HCT116 (cell line): Measurements from ENCODE around the gene DOCK1. TPM values are rescaled to one million over a fixed set of nuclear protein-coding genes. Genes with fewer than 3 reads are reported as not detected.

Experiments
- ATAC-seq: fragments of 200-7000 bp; cut with Tn5 transposase; 2 replicates; pipeline ENCODE4 v1.9.1; 2020; ENCODE audit warnings: mild to moderate bottlenecking, moderate library complexity
- BruUV-seq: library from RNA; stranded (reverse); fragments of 400-500 nt; replicated peaks from 2 replicates; lab custom pipeline; 2021; lab: Mats Ljungman, UMichigan
- CTCF ChIA-PET: fragments of 300-600 bp; sonication (Branson Sonifier 250); formaldehyde crosslinking; loops from one replicate; lab custom pipeline; 2021; ENCODE audit warnings: antibody characterized with exemption; lab: Charles Lee
- POLR2A ChIA-PET: fragments of 300-600, 350-600 bp; sonication (Branson Sonifier 250); formaldehyde crosslinking; loops from one replicate; lab custom pipeline; 2021; ENCODE audit warnings: antibody characterized with exemption; lab: Charles Lee
- RAD21 ChIA-PET, 2 experiments: fragments of 300-600 bp; sonication (Branson Sonifier 250); formaldehyde crosslinking; loops; one replicate each; lab custom pipeline; 2023; ENCODE audit warnings: low total read pairs in 2 of 2; ENCODE audit not compliant: uncharacterized antibody in 2 of 2, unreplicated experiment in 2 of 2, low non-redundant PET in 1 of 2; lab: Charles Lee
- DNase-seq: peaks from one replicate; pipeline ENCODE4 v3.0.0-alpha.2; 2010; ENCODE audit warnings: low read depth, low spot score
- H2AFZ ChIP-seq: fragments of 200-600 bp; shearing (Covaris generic), sonication (generic); 2 replicates; pipeline ENCODE4 v1.6.1; 2017; ENCODE audit warnings: low read depth, mixed run types, mixed read lengths, antibody characterized with exemption, low read length; ENCODE audit not compliant: poor library complexity, severe bottlenecking
- H3K27ac ChIP-seq: 2 replicates; pipeline ENCODE4 v1.5.1; 2012; ENCODE audit warnings: low read depth, low read length
- H3K27me3 ChIP-seq: fragments of 200-600 bp; sonication (generic); 2 replicates; pipeline ENCODE4 v1.6.1; 2016; ENCODE audit warnings: mixed run types, low read length, mixed read lengths; ENCODE audit not compliant: insufficient read depth
- H3K36me3 ChIP-seq, 2 experiments: fragments of 200-500 bp in 1 of 2; fragments of 200-600 bp in 1 of 2; sonication (Bioruptor generic) in 1 of 2; sonication (generic) in 1 of 2; 2 replicates each; pipeline versions ENCODE4 v1.5.1 to v1.6.1; 2014 to 2016; ENCODE audit warnings: low read length in 2 of 2, inconsistent platforms in 1 of 2, mixed read lengths in 1 of 2, mixed run types in 1 of 2; ENCODE audit not compliant: insufficient read depth in 2 of 2, control insufficient read depth in 1 of 2
- H3K4me1 ChIP-seq, 2 experiments: fragments of 200-600 bp in 1 of 2; sonication (generic) in 1 of 2; 2 replicates each; pipeline versions ENCODE4 v1.5.1 to v1.6.1; 2012 to 2017; ENCODE audit warnings: low read length in 2 of 2, inconsistent platforms in 1 of 2, mild to moderate bottlenecking in 1 of 2, mixed read lengths in 1 of 2, mixed run types in 1 of 2, moderate library complexity in 1 of 2; ENCODE audit not compliant: insufficient read depth in 2 of 2, control insufficient read depth in 1 of 2
- H3K4me2 ChIP-seq: fragments of 200-600 bp; sonication (generic); 2 replicates; pipeline ENCODE4 v1.6.1; 2017; ENCODE audit warnings: mixed run types, low read length, mixed read lengths
- H3K4me3 ChIP-seq, 2 experiments: fragments of 200-600 bp in 1 of 2; sonication (generic) in 1 of 2; replicated peaks in 1 of 2; 2 replicates each; pipeline ENCODE4 v1.5.1; 2011 to 2016; ENCODE audit warnings: low read length in 2 of 2, control low read depth in 1 of 2, low read depth in 1 of 2, mild to moderate bottlenecking in 1 of 2, mixed read lengths in 1 of 2, mixed run types in 1 of 2
- H3K79me2 ChIP-seq: fragments of 200-600 bp; sonication (generic); 2 replicates; pipeline ENCODE4 v1.6.1; 2017; ENCODE audit warnings: mild to moderate bottlenecking, mixed run types, low read length, moderate library complexity, mixed read lengths; ENCODE audit not compliant: insufficient read depth
- H3K9ac ChIP-seq: fragments of 200-600 bp; sonication (generic); 2 replicates; pipeline ENCODE4 v1.6.1; 2016; ENCODE audit warnings: low read length, mixed read lengths
- H3K9me2 ChIP-seq: fragments of 200-600 bp; sonication (generic), shearing (Covaris generic); 2 replicates; pipeline ENCODE4 v1.6.1; 2017; ENCODE audit warnings: mixed run types, mild to moderate bottlenecking, moderate library complexity; ENCODE audit not compliant: insufficient read depth
- H3K9me3 ChIP-seq, 2 experiments: fragments of 200-500 bp in 1 of 2; fragments of 200-600 bp in 1 of 2; sonication (Bioruptor generic) in 1 of 2; sonication (generic) in 1 of 2; 2 replicates each; pipeline ENCODE4 v1.6.1; 2014 to 2017; ENCODE audit warnings: low read length in 2 of 2, mixed read lengths in 2 of 2, inconsistent platforms in 1 of 2, low read depth in 1 of 2, mild to moderate bottlenecking in 1 of 2, mixed run types in 1 of 2, moderate library complexity in 1 of 2; ENCODE audit not compliant: control insufficient read depth in 1 of 2, insufficient read depth in 1 of 2
- H4K20me1 ChIP-seq: fragments of 200-600 bp; sonication (generic), shearing (Covaris generic); 2 replicates; pipeline ENCODE4 v1.6.1; 2017; ENCODE audit warnings: mixed run types, mild to moderate bottlenecking, moderate library complexity; ENCODE audit not compliant: insufficient read depth
- CBX3 ChIP-seq: IDR thresholded peaks from 2 replicates; pipeline ENCODE4 v1.6.1; 2012; ENCODE audit warnings: low read depth
- CEBPB ChIP-seq: IDR thresholded peaks from 2 replicates; pipeline ENCODE4 v1.6.1; 2012; ENCODE audit warnings: low read depth
- CTCF ChIP-seq, 3 experiments: fragments of 200-600 bp in 1 of 3; sonication (generic) in 1 of 3; IDR thresholded peaks in 2 of 3; conservative IDR thresholded peaks in 1 of 3; 2 replicates each; pipeline ENCODE4 v1.5.1; 2012 to 2017; ENCODE audit warnings: low read depth in 2 of 3, low read length in 2 of 3, antibody characterized with exemption in 1 of 3, borderline replicate concordance in 1 of 3, control low read depth in 1 of 3, mild to moderate bottlenecking in 1 of 3, mixed read lengths in 1 of 3, mixed run types in 1 of 3, moderate library complexity in 1 of 3; ENCODE audit not compliant: insufficient read depth in 1 of 3
- EGR1 ChIP-seq: IDR thresholded peaks from 2 replicates; pipeline ENCODE4 v1.6.1; 2012; ENCODE audit warnings: low read depth
- ELF1 ChIP-seq: IDR thresholded peaks from 2 replicates; pipeline ENCODE4 v1.6.1; 2012; ENCODE audit warnings: low read depth, borderline replicate concordance
- EZH2 ChIP-seq: fragments of 200-600 bp; sonication (generic); IDR thresholded peaks from 2 replicates; pipeline ENCODE4 v1.6.1; 2017; ENCODE audit warnings: antibody characterized with exemption, mixed run types
- EZH2phosphoT487 ChIP-seq: fragments of 200-600 bp; IDR thresholded peaks from 2 replicates; pipeline ENCODE4 v1.6.1; 2018; ENCODE audit warnings: antibody characterized with exemption, borderline replicate concordance
- FOSL1 ChIP-seq: IDR thresholded peaks from 2 replicates; pipeline ENCODE4 v1.6.1; 2012; ENCODE audit warnings: low read depth
- MAX ChIP-seq: IDR thresholded peaks from 2 replicates; pipeline ENCODE4 v1.6.1; 2012
- POLR2A ChIP-seq: IDR thresholded peaks from 2 replicates; pipeline ENCODE4 v1.7.0; 2011; ENCODE audit warnings: borderline replicate concordance; ENCODE audit not compliant: insufficient read depth, insufficient read length; ENCODE audit errors: extremely low read depth
- POLR2AphosphoS5 ChIP-seq: IDR thresholded peaks from 2 replicates; pipeline ENCODE4 v1.6.1; 2011; ENCODE audit warnings: mild to moderate bottlenecking, low read depth, low read length, moderate library complexity
- REST ChIP-seq: IDR thresholded peaks from 2 replicates; pipeline ENCODE4 v1.6.1; 2012; ENCODE audit warnings: low read depth
- SIN3A ChIP-seq: IDR thresholded peaks from 2 replicates; pipeline ENCODE4 v1.6.1; 2012; ENCODE audit warnings: low read depth
- SRF ChIP-seq: IDR thresholded peaks from 2 replicates; pipeline ENCODE4 v1.6.1; 2012; ENCODE audit warnings: low read depth
- TCF7L2 ChIP-seq: IDR thresholded peaks from 2 replicates; pipeline ENCODE4 v1.7.0; 2011; ENCODE audit warnings: borderline replicate concordance, inconsistent platforms; ENCODE audit not compliant: insufficient read depth, insufficient read length; ENCODE audit errors: extremely low read depth
- YY1 ChIP-seq: IDR thresholded peaks from 2 replicates; pipeline ENCODE4 v1.6.1; 2011; ENCODE audit warnings: low read length, low read depth, moderate library complexity, mild to moderate bottlenecking; ENCODE audit not compliant: insufficient replicate concordance; ENCODE audit errors: extremely low read depth
- ZBTB33 ChIP-seq: IDR thresholded peaks from 2 replicates; pipeline ENCODE4 v1.6.1; 2011; ENCODE audit warnings: mild to moderate bottlenecking, low read length, moderate library complexity; ENCODE audit not compliant: insufficient replicate concordance; ENCODE audit errors: extremely low read depth
- ZFX ChIP-seq: fragments of 450-650 bp; IDR thresholded peaks from 2 replicates; pipeline ENCODE4 v1.6.1; 2017
- ZNF274 ChIP-seq: fragments of 200-500 bp; sonication (Bioruptor generic); IDR thresholded peaks from 2 replicates; pipeline ENCODE4 v1.6.1; 2014; ENCODE audit warnings: mild to moderate bottlenecking, low read depth, low read length, inconsistent platforms
- intact Hi-C: fragments of 100-400 bp; cut with micrococcal nuclease; formaldehyde crosslinking; loops from 2 replicates; pipeline ENCODE4 v1.10.0; 2022
- total RNA-seq: library from RNA; stranded (reverse); gene quantifications from one replicate; pipeline ENCODE4 v1.2.1, GENCODE V29; 2021; ENCODE audit not compliant: unreplicated experiment

The DOCK1 gene
- total RNA-seq, 1 experiment from 2014 or later = 46.5 TPM

- TF ChIP-seq SRF (no peak), CTCF (IDR thresholded peaks at IDR 0.05 in 2 of 3, conservative IDR thresholded peaks at IDR 0.05 in 1 of 3; ENCODE audit: borderline replicate concordance in 1 of 3, insufficient read depth in 1 of 3, low read depth in 2 of 3, low read length in 2 of 3) (no peak), SIN3A (no peak), YY1 (no peak), ZNF274 (no peak), FOSL1 (no peak), TCF7L2 (no peak), MAX (no peak), ZFX (no peak), EZH2phosphoT487 (no peak), ZBTB33 (no peak), REST (no peak), POLR2AphosphoS5 (no peak), EZH2 (no peak), EGR1 (no peak), CBX3 (no peak), POLR2A (no peak), CEBPB (no peak), ELF1 (no peak)
- no peak overlapping the region for H2AFZ ChIP-seq
- H3K9me2 ChIP-seq = no peaks in the 10 kb centered on the region
- H3K9ac ChIP-seq = no peak overlapping the region
- no peaks in the 10 kb centered on the region for H3K4me1 ChIP-seq
- H3K4me2 ChIP-seq = no peak overlapping the region
- ATAC-seq = no peak
- H3K27me3 ChIP-seq = no peaks in the 10 kb centered on the region
- CTCF ChIA-PET = no interaction called here
- DNase-seq = no peak
- intact Hi-C loops = no loop called here
- RAD21 ChIA-PET = no interaction called here
- no peaks in the 10 kb centered on the region for H3K9me3 ChIP-seq
- no TSS peak for BruUV-seq
- no peak overlapping the region for H3K4me3 ChIP-seq
- no peaks in the 10 kb centered on the region for H3K36me3 ChIP-seq
- no peaks in the 10 kb centered on the region for H3K79me2 ChIP-seq
- H4K20me1 ChIP-seq = peaks cover 4% of the 10 kb centered on the region; the same call in 1 of the 2 replicates
- no peak overlapping the region for H3K27ac ChIP-seq
- POLR2A ChIA-PET = no interaction called here
Measured at GRCh38 chr10:127161482-127161881, 256.3 kb downstream of the DOCK1 start.
